ENCODE measurements around the gene DPH6.

Gene DPH6

GRCh38 chr15:35506272-35506870 is 39.6 kb downstream of the DPH6 start:
- no peak overlapping the region for H3K27ac ChIP-seq
- H3K4me3 ChIP-seq = no peak overlapping the region
- TF ChIP-seq CTCF (IDR thresholded peaks at IDR 0.05) = no peak
- no peaks in the 10 kb centered on the region for H3K36me3 ChIP-seq
- no peaks in the 10 kb centered on the region for H3K27me3 ChIP-seq
- no peaks in the 10 kb centered on the region for H3K9me3 ChIP-seq
- H3K4me1 ChIP-seq = peaks cover 0 to 5% (median 1%) of the 10 kb centered on the region in 4 donors
- intact Hi-C loops (cut with DNase I; ENCODE audit: low total_unique reads) = no loop called here
- no peak for DNase-seq

- no peak overlapping the region for H3K27ac ChIP-seq
- DNase-seq = no peak
- peaks cover 0 to 5% (median 1%) of the 10 kb centered on the region in 4 donors for H3K4me1 ChIP-seq
- H3K9me3 ChIP-seq = no peaks in the 10 kb centered on the region
- no peaks in the 10 kb centered on the region for H3K36me3 ChIP-seq
- no peak overlapping the region for H3K4me3 ChIP-seq
- H3K27me3 ChIP-seq = no peaks in the 10 kb centered on the region
- TF ChIP-seq CTCF (IDR thresholded peaks at IDR 0.05) = no peak
- intact Hi-C loops (cut with DNase I; ENCODE audit: low total_unique reads) = no loop called here
Observed at GRCh38 chr15:35505809-35506208, 40.2 kb downstream of the DPH6 start.

- no peak overlapping the region for H3K4me3 ChIP-seq
- H3K9me3 ChIP-seq = no peaks in the 10 kb centered on the region
- H3K4me1 ChIP-seq = peaks cover 0 to 5% (median 1%) of the 10 kb centered on the region in 4 donors
- intact Hi-C loops (cut with DNase I; ENCODE audit: low total_unique reads) = no loop called here
- H3K27me3 ChIP-seq = no peaks in the 10 kb centered on the region
- TF ChIP-seq CTCF (IDR thresholded peaks at IDR 0.05) = no peak
- H3K27ac ChIP-seq = no peak overlapping the region
- DNase-seq = no peak
- no peaks in the 10 kb centered on the region for H3K36me3 ChIP-seq
Observed at GRCh38 chr15:35505141-35505540, 40.8 kb downstream of the DPH6 start.

GRCh38 chr15:35499723-35500122 is 46.2 kb downstream of the DPH6 start:
- Histone ChIP-seq H3K4me1 (peaks cover 0 to 9% (median 0%) of the 10 kb centered on the region in 4 donors), H3K27ac (no peak overlapping the region), H3K9me3 (no peaks in the 10 kb centered on the region), H3K27me3 (no peaks in the 10 kb centered on the region), H3K36me3 (no peaks in the 10 kb centered on the region), H3K4me3 (no peak overlapping the region)
- intact Hi-C loops (cut with DNase I; ENCODE audit: low total_unique reads) = no loop called here
- no peak for TF ChIP-seq CTCF (IDR thresholded peaks at IDR 0.05)
- DNase-seq = no peak

- intact Hi-C loops (cut with DNase I; ENCODE audit: low total_unique reads) = no loop called here
- no peak overlapping the region for H3K27ac ChIP-seq
- no peak for TF ChIP-seq CTCF (IDR thresholded peaks at IDR 0.05)
- no peak for DNase-seq
- H3K4me1 ChIP-seq = peaks cover 0 to 9% (median 0%) of the 10 kb centered on the region in 4 donors
- no peak overlapping the region for H3K4me3 ChIP-seq
- no peaks in the 10 kb centered on the region for H3K9me3 ChIP-seq
- H3K27me3 ChIP-seq = no peaks in the 10 kb centered on the region
- no peaks in the 10 kb centered on the region for H3K36me3 ChIP-seq
Observed at GRCh38 chr15:35496585-35496984, 49.4 kb downstream of the DPH6 start.

- no peaks in the 10 kb centered on the region for H3K27me3 ChIP-seq
- H3K4me1 ChIP-seq = peaks cover 0 to 9% (median 0%) of the 10 kb centered on the region in 4 donors
- TF ChIP-seq CTCF (IDR thresholded peaks at IDR 0.05) = no peak
- H3K27ac ChIP-seq = no peak overlapping the region
- no peaks in the 10 kb centered on the region for H3K36me3 ChIP-seq
- no peak for DNase-seq
- H3K4me3 ChIP-seq = no peak overlapping the region
- H3K9me3 ChIP-seq = no peaks in the 10 kb centered on the region
- intact Hi-C loops (cut with DNase I; ENCODE audit: low total_unique reads) = no loop called here
Observed at GRCh38 chr15:35495080-35495479, 50.9 kb downstream of the DPH6 start.

All from tibial artery (tissue), 4 donors.